OCI-LY1 (cell line): Measurements from ENCODE around the gene B3GNT9.

Source experiments
- H2AFZ ChIP-seq: fragments of 200-600 bp; sonication (generic), shearing (Covaris generic); 2 replicates; pipeline ENCODE4 v1.6.0; 2014; ENCODE audit warnings: antibody characterized with exemption, mild to moderate bottlenecking, low read length
- H3F3A ChIP-seq: fragments of 200-600 bp; sonication (generic), shearing (Covaris generic); 2 replicates; pipeline ENCODE4 v1.6.0; 2014; ENCODE audit warnings: mild to moderate bottlenecking, antibody characterized with exemption, low read length, moderate library complexity; ENCODE audit not compliant: insufficient read depth
- H3K27ac ChIP-seq: fragments of 200-600 bp; sonication (generic); 2 replicates; pipeline ENCODE4 v1.5.1; 2014; ENCODE audit warnings: low read length, mixed run types, mild to moderate bottlenecking, low read depth; ENCODE audit not compliant: poor library complexity, severe bottlenecking
- H3K27me3 ChIP-seq: fragments of 200-600 bp; sonication (generic); 2 replicates; pipeline ENCODE4 v1.6.0; 2014; ENCODE audit warnings: antibody characterized with exemption, mild to moderate bottlenecking, low read length, moderate library complexity; ENCODE audit not compliant: insufficient read depth
- H3K36me3 ChIP-seq: fragments of 200-600 bp; sonication (generic); 2 replicates; pipeline ENCODE4 v1.6.1; 2014; ENCODE audit warnings: mild to moderate bottlenecking, antibody characterized with exemption, low read length, moderate library complexity, mixed read lengths; ENCODE audit not compliant: insufficient read depth
- H3K4me1 ChIP-seq: fragments of 200-600 bp; sonication (generic); 2 replicates; pipeline ENCODE4 v1.5.1; 2014; ENCODE audit warnings: mild to moderate bottlenecking, low read length, moderate library complexity; ENCODE audit not compliant: insufficient read depth, severe bottlenecking
- H3K4me2 ChIP-seq: fragments of 200-600 bp; sonication (generic), shearing (Covaris generic); 2 replicates; pipeline ENCODE4 v1.6.1; 2014; ENCODE audit warnings: low read length
- H3K4me3 ChIP-seq: fragments of 200-600 bp; sonication (generic); 2 replicates; pipeline ENCODE4 v1.5.1; 2014; ENCODE audit warnings: low read length, low read depth, mild to moderate bottlenecking, mixed read lengths; ENCODE audit not compliant: poor library complexity, severe bottlenecking
- H3K79me2 ChIP-seq: fragments of 200-600 bp; shearing (Covaris generic); 2 replicates; pipeline ENCODE4 v1.6.1; 2016; ENCODE audit warnings: mixed run types, low read length, mixed read lengths; ENCODE audit not compliant: insufficient read depth
- H3K9ac ChIP-seq: fragments of 200-600 bp; sonication (generic), shearing (Covaris generic); 2 replicates; pipeline ENCODE4 v1.6.1; 2014; ENCODE audit warnings: mild to moderate bottlenecking, low read length, mixed read lengths
- H3K9me2 ChIP-seq: fragments of 200-600 bp; sonication (generic), shearing (Covaris generic); 2 replicates; pipeline ENCODE4 v1.6.1; 2014; ENCODE audit warnings: low read depth, mild to moderate bottlenecking, low read length, mixed read lengths
- H3K9me3 ChIP-seq: fragments of 200-600 bp; shearing (Covaris generic); 2 replicates; pipeline ENCODE4 v1.6.1; 2014; ENCODE audit warnings: low read length, mixed read lengths
- H4K20me1 ChIP-seq: fragments of 200-600 bp; sonication (generic), shearing (Covaris generic); 2 replicates; pipeline ENCODE4 v1.6.0; 2016; ENCODE audit warnings: mild to moderate bottlenecking, low read length; ENCODE audit not compliant: insufficient read depth
- EZH2 ChIP-seq: fragments of 200-600 bp; sonication (generic), shearing (Covaris generic); IDR thresholded peaks from 2 replicates; pipeline ENCODE4 v1.8.0; 2017; ENCODE audit warnings: borderline replicate concordance, mixed run types, mild to moderate bottlenecking, antibody characterized with exemption, low read length, moderate library complexity, mixed read lengths
- TF ChIP-seq, protein P1 (sequence below): fragments of 200-600 bp; sonication (generic), shearing (Covaris generic); IDR thresholded peaks from 2 replicates; pipeline ENCODE4 v1.5.1; 2017; ENCODE audit warnings: mild to moderate bottlenecking, antibody characterized with exemption, low read length, moderate library complexity, mixed read lengths

Gene B3GNT9

GRCh38 chr16:67170949-67171649 is 20.3 kb upstream of the B3GNT9 start:
- Histone ChIP-seq H3K36me3 (no peaks in the 10 kb centered on the region), H3K9me2 (no peaks in the 10 kb centered on the region), H3K27me3 (0 out of 2 replicates have a peak, but pooled peaks cover under 1% of the 10 kb centered on the region), H3K9me3 (no peaks in the 10 kb centered on the region), H3K9ac (peak overlapping the region; percentile 40; the same call in 1 of the 2 replicates), H3K4me1 (peaks cover 24% of the 10 kb centered on the region), H3F3A (no peaks in the 10 kb centered on the region), H3K4me2 (peak overlapping the region; percentile 68), H4K20me1 (no peaks in the 10 kb centered on the region), H3K79me2 (no peaks in the 10 kb centered on the region), H3K27ac (no peak overlapping the region), H3K4me3 (peak overlapping the region; percentile 45), H2AFZ (no peak overlapping the region)
- no peak for TF ChIP-seq EZH2
- TF ChIP-seq, protein P1, sequence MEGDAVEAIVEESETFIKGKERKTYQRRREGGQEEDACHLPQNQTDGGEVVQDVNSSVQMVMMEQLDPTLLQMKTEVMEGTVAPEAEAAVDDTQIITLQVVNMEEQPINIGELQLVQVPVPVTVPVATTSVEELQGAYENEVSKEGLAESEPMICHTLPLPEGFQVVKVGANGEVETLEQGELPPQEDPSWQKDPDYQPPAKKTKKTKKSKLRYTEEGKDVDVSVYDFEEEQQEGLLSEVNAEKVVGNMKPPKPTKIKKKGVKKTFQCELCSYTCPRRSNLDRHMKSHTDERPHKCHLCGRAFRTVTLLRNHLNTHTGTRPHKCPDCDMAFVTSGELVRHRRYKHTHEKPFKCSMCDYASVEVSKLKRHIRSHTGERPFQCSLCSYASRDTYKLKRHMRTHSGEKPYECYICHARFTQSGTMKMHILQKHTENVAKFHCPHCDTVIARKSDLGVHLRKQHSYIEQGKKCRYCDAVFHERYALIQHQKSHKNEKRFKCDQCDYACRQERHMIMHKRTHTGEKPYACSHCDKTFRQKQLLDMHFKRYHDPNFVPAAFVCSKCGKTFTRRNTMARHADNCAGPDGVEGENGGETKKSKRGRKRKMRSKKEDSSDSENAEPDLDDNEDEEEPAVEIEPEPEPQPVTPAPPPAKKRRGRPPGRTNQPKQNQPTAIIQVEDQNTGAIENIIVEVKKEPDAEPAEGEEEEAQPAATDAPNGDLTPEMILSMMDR, result no peak

GRCh38 chr16:67170168-67170948 is 19.6 kb upstream of the B3GNT9 start, which contains the start of gene NOL3:
NOL3 (plus strand) TSS chr16:67170538.
- Histone ChIP-seq H3K4me1 (peaks cover 24% of the 10 kb centered on the region), H3K9ac (peak within 1 kb of the TSS; percentile 40; the same call in 1 of the 2 replicates), H3K4me2 (peak within 1 kb of the TSS; percentile 68), H3K9me2 (no peaks in the 10 kb centered on the region), H3F3A (no peaks in the 10 kb centered on the region), H3K9me3 (no peaks in the 10 kb centered on the region), H4K20me1 (no peaks in the 10 kb centered on the region), H3K79me2 (no peaks in the 10 kb centered on the region), H3K27ac (no peak within 1 kb of the TSS), H3K36me3 (no peaks in the 10 kb centered on the region), H3K27me3 (no peaks in the 10 kb centered on the region), H3K4me3 (peak within 1 kb of the TSS; percentile 45), H2AFZ (no peak within 1 kb of the TSS)
- TF ChIP-seq, protein P1, result no peak
- no peak for TF ChIP-seq EZH2

DNA sequence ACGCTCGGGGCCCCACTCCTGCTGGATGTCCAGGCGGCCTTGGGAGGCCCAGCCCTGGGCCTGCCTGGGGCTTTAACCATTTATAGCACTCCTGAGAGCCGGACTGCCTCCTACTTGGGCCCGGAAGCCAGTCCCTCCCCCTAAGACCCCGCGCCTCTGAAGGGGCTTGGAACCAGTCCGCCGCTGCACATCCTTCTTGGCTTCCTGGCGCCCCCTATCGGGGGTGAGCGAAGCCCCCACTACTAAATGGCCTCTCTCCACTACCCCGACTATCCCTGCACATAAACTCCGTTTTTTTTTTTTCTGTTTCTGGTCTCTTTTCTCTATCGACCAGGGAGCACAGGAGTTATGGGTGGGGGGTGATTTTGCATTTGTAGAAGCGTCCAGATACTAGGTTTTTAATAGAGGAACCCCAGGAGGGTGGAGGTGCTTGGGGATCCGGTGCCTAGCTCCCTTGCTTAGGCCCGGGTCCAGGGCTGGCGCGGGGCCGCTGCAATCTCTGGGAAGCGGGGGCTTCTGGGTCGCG is 18.9 kb upstream of the B3GNT9 start:
- Histone ChIP-seq H3F3A (no peaks in the 10 kb centered on the region), H3K4me2 (peak overlapping the region; percentile 68), H3K79me2 (no peaks in the 10 kb centered on the region), H4K20me1 (no peaks in the 10 kb centered on the region), H3K4me3 (peak overlapping the region; percentile 45), H3K27me3 (no peaks in the 10 kb centered on the region), H3K9me2 (no peaks in the 10 kb centered on the region), H2AFZ (no peak overlapping the region), H3K9me3 (no peaks in the 10 kb centered on the region), H3K9ac (peak overlapping the region; percentile 36; the same call in 1 of the 2 replicates), H3K4me1 (peaks cover 23% of the 10 kb centered on the region), H3K36me3 (no peaks in the 10 kb centered on the region), H3K27ac (no peak overlapping the region)
- no peak for TF ChIP-seq EZH2
- TF ChIP-seq, protein P1, result peak; percentile 72
